RWPE2 (cell line): ENCODE data around the gene ILKAP.

ENCODE experiments used
- ATAC-seq: fragments of 200-7000 bp; cut with Tn5 transposase; 3 replicates; pipeline ENCODE4 v1.9.1; 2021; ENCODE audit warnings: low read depth
- DNase-seq: peaks from one replicate; pipeline ENCODE4 v3.0.0-alpha.2; 2020; ENCODE audit warnings: low spot score
- H3K27ac ChIP-seq: fragments of 450-650 bp; 2 replicates; pipeline ENCODE4 v1.5.1; 2017; ENCODE audit warnings: mild to moderate bottlenecking; ENCODE audit not compliant: poor library complexity, severe bottlenecking
- H3K27me3 ChIP-seq: fragments of 250-450 bp; sonication (Bioruptor Pico); 2 replicates; pipeline ENCODE4 v1.5.1; 2021; ENCODE audit warnings: mild to moderate bottlenecking, moderate library complexity; ENCODE audit not compliant: insufficient read depth, poor library complexity, severe bottlenecking
- H3K36me3 ChIP-seq: fragments of 250-450 bp; sonication (Bioruptor Pico); 2 replicates; pipeline ENCODE4 v1.5.1; 2020; ENCODE audit warnings: low read depth, mild to moderate bottlenecking, moderate library complexity
- H3K4me1 ChIP-seq: fragments of 250-450 bp; sonication (Bioruptor Pico); 2 replicates; pipeline ENCODE4 v1.5.1; 2021; ENCODE audit warnings: mild to moderate bottlenecking, moderate library complexity; ENCODE audit not compliant: insufficient read depth, poor library complexity, severe bottlenecking
- H3K4me3 ChIP-seq: fragments of 250-450 bp; sonication (Bioruptor Pico); 2 replicates; pipeline ENCODE4 v1.5.1; 2021; ENCODE audit warnings: mild to moderate bottlenecking, moderate library complexity; ENCODE audit not compliant: severe bottlenecking
- H3K9me3 ChIP-seq: fragments of 250-450 bp; sonication (Bioruptor Pico); 2 replicates; pipeline ENCODE4 v1.5.1; 2021; ENCODE audit warnings: mild to moderate bottlenecking, moderate library complexity; ENCODE audit not compliant: severe bottlenecking
- TF ChIP-seq, protein P1 (sequence below): fragments of 450-650 bp; IDR thresholded peaks from one replicate; pipeline ENCODE4 v1.5.1; 2017; ENCODE audit warnings: mild to moderate bottlenecking, moderate library complexity; ENCODE audit not compliant: poor library complexity, severe bottlenecking

The ILKAP gene

GRCh38 chr2:238161291-238162051 is 42.0 kb downstream of the ILKAP start:
- Histone ChIP-seq H3K27ac (no peak overlapping the region), H3K9me3 (no peaks in the 10 kb centered on the region), H3K4me1 (peaks cover 3% of the 10 kb centered on the region), H3K27me3 (peaks cover 12% of the 10 kb centered on the region), H3K36me3 (no peaks in the 10 kb centered on the region), H3K4me3 (no peak overlapping the region)
- ATAC-seq: no peak
- TF ChIP-seq, protein P1, sequence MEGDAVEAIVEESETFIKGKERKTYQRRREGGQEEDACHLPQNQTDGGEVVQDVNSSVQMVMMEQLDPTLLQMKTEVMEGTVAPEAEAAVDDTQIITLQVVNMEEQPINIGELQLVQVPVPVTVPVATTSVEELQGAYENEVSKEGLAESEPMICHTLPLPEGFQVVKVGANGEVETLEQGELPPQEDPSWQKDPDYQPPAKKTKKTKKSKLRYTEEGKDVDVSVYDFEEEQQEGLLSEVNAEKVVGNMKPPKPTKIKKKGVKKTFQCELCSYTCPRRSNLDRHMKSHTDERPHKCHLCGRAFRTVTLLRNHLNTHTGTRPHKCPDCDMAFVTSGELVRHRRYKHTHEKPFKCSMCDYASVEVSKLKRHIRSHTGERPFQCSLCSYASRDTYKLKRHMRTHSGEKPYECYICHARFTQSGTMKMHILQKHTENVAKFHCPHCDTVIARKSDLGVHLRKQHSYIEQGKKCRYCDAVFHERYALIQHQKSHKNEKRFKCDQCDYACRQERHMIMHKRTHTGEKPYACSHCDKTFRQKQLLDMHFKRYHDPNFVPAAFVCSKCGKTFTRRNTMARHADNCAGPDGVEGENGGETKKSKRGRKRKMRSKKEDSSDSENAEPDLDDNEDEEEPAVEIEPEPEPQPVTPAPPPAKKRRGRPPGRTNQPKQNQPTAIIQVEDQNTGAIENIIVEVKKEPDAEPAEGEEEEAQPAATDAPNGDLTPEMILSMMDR: no peak
- DNase-seq: peak; percentile 54

GRCh38 chr2:238160206-238161129 is 43.0 kb downstream of the ILKAP start:
- peak; percentile 47 for DNase-seq
- Histone ChIP-seq H3K4me3 (no peak overlapping the region), H3K27me3 (peaks cover 12% of the 10 kb centered on the region), H3K9me3 (no peaks in the 10 kb centered on the region), H3K27ac (no peak overlapping the region), H3K36me3 (no peaks in the 10 kb centered on the region), H3K4me1 (peaks cover 3% of the 10 kb centered on the region)
- TF ChIP-seq, protein P1: peak; percentile 22
- ATAC-seq: no peak

DNA sequence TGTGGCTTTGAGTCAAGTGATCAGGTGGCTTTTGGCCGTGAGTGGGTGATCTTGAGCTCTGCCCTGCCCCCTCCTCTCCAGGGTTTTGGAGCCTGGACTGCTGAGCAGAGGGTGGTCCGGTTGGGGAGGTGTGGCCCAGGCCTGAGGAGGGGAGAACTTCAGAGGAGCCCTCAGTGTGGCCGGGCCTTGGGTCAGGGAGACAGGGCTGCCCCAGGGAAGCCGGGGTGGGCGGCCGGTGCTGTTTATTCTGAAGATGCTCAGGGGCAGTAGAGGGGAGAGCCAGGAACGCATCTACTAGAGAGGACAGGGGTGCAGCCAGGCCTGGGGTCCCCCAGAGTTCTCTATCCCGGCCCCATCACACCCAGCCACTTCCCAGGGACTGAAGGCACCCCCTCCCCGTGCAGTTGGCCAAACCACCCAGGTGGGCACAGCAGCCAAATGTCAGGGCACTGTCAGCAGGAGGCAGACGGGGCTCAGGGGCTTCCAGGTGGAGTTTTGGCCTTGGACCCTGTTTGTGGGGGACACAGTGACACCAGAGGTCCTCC is 43.8 kb downstream of the ILKAP start:
- Histone ChIP-seq H3K9me3 (no peaks in the 10 kb centered on the region), H3K27me3 (peaks cover 12% of the 10 kb centered on the region), H3K36me3 (no peaks in the 10 kb centered on the region), H3K4me3 (peak overlapping the region; percentile 86), H3K4me1 (peaks cover 3% of the 10 kb centered on the region), H3K27ac (no peak overlapping the region)
- ATAC-seq (no peak), DNase-seq (peak; percentile 57)
- TF ChIP-seq, protein P1: no peak

DNA sequence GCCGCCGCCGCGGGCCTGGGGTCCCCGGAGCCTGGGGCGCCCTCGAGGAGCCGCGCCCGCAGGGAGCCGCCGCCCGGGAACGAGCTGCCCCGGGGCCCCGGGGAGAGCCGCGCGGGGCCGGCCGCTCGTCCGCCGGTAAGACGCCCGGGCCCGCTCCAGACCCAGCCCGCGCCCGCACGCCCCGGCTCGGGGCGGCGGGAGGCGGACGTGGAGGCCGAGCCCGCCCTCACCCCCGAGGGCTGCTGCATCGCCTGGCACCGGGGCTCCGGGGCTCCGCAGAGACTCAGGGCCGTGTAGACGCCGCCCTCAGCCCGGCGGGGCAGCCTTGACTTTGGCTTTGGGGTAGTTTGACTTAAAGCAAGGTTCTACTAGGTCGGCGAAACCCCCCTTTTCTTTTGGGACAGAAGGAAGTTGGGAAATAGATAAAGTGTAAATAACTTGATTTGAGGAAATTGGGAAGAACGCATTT is 44.4 kb downstream of the ILKAP start:
- Histone ChIP-seq H3K36me3 (no peaks in the 10 kb centered on the region), H3K27me3 (peaks cover 9% of the 10 kb centered on the region), H3K4me1 (peaks cover 3% of the 10 kb centered on the region), H3K4me3 (peak overlapping the region; percentile 86), H3K9me3 (no peaks in the 10 kb centered on the region), H3K27ac (no peak overlapping the region)
- TF ChIP-seq, protein P1: peak; percentile 52
- DNase-seq (no peak), ATAC-seq (peak; percentile 19)
